Chondrocyte (in vitro differentiated cells): ENCODE data around the gene GASK1A. TPM values are rescaled to one million over a fixed set of nuclear protein-coding genes. Genes with fewer than 3 reads are reported as not detected.

Experiments
- DNase-seq: peaks from one replicate; pipeline ENCODE4 v3.0.0; 2021; ENCODE audit warnings: mixed read lengths, low spot score
- H3K27ac Mint-ChIP-seq: one replicate; pipeline ENCODE4 v1.8.0; 2021; ENCODE audit warnings: mild to moderate bottlenecking, moderate library complexity, mixed read lengths; ENCODE audit not compliant: unreplicated experiment
- H3K27me3 Mint-ChIP-seq: 2 replicates; pipeline ENCODE4 v1.8.0; 2021; ENCODE audit warnings: low read depth, mixed read lengths
- H3K36me3 Mint-ChIP-seq: 2 replicates; pipeline ENCODE4 v1.8.0; 2021; ENCODE audit warnings: low read depth, mixed read lengths
- H3K4me1 Mint-ChIP-seq: 2 replicates; pipeline ENCODE4 v1.8.0; 2021; ENCODE audit warnings: low read depth, mild to moderate bottlenecking, mixed read lengths
- H3K4me3 Mint-ChIP-seq: one replicate; pipeline ENCODE4 v1.8.0; 2021; ENCODE audit warnings: mild to moderate bottlenecking, moderate library complexity, mixed read lengths; ENCODE audit not compliant: unreplicated experiment
- H3K9me3 Mint-ChIP-seq: 2 replicates; pipeline ENCODE4 v1.8.0; 2021; ENCODE audit warnings: low read depth, mixed read lengths
- total RNA-seq: library from RNA; stranded (reverse); gene quantifications from 3 replicates; pipeline ENCODE4 v1.2.1, GENCODE V29; 2021
- TF ChIP-seq, protein P1 (sequence below): fragments of 200-600 bp; sonication (generic); IDR thresholded peaks from 2 replicates; pipeline ENCODE4 v1.5.0; 2021; ENCODE audit warnings: antibody characterized with exemption, mild to moderate bottlenecking, moderate library complexity

The GASK1A gene
- total RNA-seq, 1 donor from 2014 or later = 0.17 TPM

DNA sequence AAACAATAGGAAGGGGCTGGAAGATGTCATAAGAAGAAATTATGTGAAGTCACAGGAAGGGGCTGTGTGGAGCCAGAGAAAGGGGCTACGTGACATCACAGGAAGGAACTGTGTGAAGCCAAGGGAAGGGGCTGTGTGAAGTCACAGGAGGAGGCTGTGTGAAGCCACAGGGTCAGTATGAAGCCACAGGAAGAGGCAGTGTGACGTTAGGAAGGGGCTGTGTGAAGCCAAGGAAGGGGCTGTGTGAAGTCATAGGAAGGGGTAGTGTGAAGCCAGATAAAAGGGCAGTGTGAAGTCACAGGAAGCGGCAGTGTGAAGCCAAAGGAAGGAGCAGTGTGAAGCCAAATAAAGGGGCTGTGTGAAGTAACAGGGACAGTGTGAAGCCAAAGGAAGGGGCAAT, 32.5 kb downstream of the GASK1A start:
- TF ChIP-seq, protein P1, sequence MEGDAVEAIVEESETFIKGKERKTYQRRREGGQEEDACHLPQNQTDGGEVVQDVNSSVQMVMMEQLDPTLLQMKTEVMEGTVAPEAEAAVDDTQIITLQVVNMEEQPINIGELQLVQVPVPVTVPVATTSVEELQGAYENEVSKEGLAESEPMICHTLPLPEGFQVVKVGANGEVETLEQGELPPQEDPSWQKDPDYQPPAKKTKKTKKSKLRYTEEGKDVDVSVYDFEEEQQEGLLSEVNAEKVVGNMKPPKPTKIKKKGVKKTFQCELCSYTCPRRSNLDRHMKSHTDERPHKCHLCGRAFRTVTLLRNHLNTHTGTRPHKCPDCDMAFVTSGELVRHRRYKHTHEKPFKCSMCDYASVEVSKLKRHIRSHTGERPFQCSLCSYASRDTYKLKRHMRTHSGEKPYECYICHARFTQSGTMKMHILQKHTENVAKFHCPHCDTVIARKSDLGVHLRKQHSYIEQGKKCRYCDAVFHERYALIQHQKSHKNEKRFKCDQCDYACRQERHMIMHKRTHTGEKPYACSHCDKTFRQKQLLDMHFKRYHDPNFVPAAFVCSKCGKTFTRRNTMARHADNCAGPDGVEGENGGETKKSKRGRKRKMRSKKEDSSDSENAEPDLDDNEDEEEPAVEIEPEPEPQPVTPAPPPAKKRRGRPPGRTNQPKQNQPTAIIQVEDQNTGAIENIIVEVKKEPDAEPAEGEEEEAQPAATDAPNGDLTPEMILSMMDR = no peak
- Mint-ChIP-seq H3K4me1 (no peaks in the 10 kb centered on the region), H3K36me3 (no peaks in the 10 kb centered on the region), H3K9me3 (no peaks in the 10 kb centered on the region), H3K27me3 (peaks cover 9% of the 10 kb centered on the region), H3K27ac (no peak overlapping the region), H3K4me3 (no peak overlapping the region)
- DNase-seq = no peak

DNA sequence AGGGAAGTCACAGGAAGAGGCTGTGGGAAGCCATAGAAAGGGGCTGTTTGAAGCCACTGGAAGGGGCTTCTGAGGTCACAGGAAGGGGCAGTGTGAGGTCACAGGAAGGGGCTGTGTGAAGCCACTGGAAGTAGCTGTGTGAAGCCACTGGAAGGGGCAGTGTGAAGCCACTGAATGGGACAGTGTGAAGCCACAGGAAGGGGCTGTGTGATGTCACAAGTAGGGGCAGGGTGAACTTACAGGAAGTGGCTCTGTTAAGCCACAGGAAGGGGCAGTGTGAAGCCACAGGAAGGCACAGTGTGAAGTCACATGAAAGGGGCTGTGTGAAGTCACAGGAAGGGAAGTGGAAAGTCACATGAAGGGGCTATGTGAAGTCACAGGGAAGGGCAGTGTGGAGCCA, 33.1 kb downstream of the GASK1A start:
- Mint-ChIP-seq H3K27me3 (peaks cover 5% of the 10 kb centered on the region), H3K4me3 (no peak overlapping the region), H3K4me1 (no peaks in the 10 kb centered on the region), H3K9me3 (no peaks in the 10 kb centered on the region), H3K36me3 (no peaks in the 10 kb centered on the region), H3K27ac (no peak overlapping the region)
- no peak for DNase-seq
- TF ChIP-seq, protein P1 = no peak

- no peaks in the 10 kb centered on the region for H3K4me1 Mint-ChIP-seq
- H3K27ac Mint-ChIP-seq = no peak overlapping the region
- H3K36me3 Mint-ChIP-seq = no peaks in the 10 kb centered on the region
- DNase-seq = no peak
- no peak overlapping the region for H3K4me3 Mint-ChIP-seq
- H3K9me3 Mint-ChIP-seq = no peaks in the 10 kb centered on the region
- peaks cover 1% of the 10 kb centered on the region for H3K27me3 Mint-ChIP-seq
- TF ChIP-seq, protein P1 = no peak
These were observed 34.1 kb downstream of the GASK1A start for GRCh38 chr3:43013256-43013655.

DNA sequence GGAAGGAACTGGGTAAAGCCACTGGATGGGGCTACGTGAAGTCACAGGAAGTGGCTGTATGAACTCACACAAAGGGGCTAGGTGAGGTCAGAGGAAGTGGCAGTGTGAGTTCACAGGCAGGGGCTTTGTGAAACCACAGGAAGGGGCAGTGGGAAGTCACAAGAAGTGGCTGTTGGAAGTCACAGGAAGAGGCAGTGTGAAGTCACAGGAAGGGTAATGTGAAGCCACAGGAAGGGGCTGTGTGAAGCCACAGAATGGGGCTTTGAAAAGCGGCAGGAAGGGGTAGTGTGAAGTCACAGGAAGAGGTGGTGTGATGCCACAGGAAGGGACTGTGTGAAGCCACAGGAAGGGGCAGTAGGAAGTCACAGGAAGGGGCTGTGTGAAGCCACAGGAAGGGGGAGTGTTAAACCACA, 34.6 kb downstream of the GASK1A start:
- TF ChIP-seq, protein P1 = no peak
- Mint-ChIP-seq H3K36me3 (no peaks in the 10 kb centered on the region), H3K4me3 (no peak overlapping the region), H3K9me3 (no peaks in the 10 kb centered on the region), H3K4me1 (no peaks in the 10 kb centered on the region), H3K27me3 (peaks cover 1% of the 10 kb centered on the region), H3K27ac (no peak overlapping the region)
- no peak for DNase-seq

GRCh38 chr3:43014241-43014640, 35.1 kb downstream of the GASK1A start:
- Mint-ChIP-seq H3K4me3 (no peak overlapping the region), H3K27ac (no peak overlapping the region), H3K9me3 (no peaks in the 10 kb centered on the region), H3K27me3 (peaks cover 1% of the 10 kb centered on the region), H3K36me3 (no peaks in the 10 kb centered on the region), H3K4me1 (no peaks in the 10 kb centered on the region)
- TF ChIP-seq, protein P1 = no peak
- no peak for DNase-seq
